Esophagus (tissue), 2 donors: Measurements from ENCODE around the gene TSR3. TPM values are rescaled to one million over a fixed set of nuclear protein-coding genes. Genes with fewer than 3 reads are reported as not detected.

Source experiments
- H3K27ac ChIP-seq, 2 donors: one replicate each; pipeline ENCODE4 v1.5.1; 2013; ENCODE audit warnings: low read depth in 2 of 2, mild to moderate bottlenecking in 2 of 2, inconsistent platforms in 1 of 2, low read length in 1 of 2, moderate library complexity in 1 of 2
- H3K27me3 ChIP-seq, 2 donors: one replicate each; pipeline ENCODE4 v1.6.1; 2013; ENCODE audit warnings: low read length in 2 of 2, control low read depth in 1 of 2, mild to moderate bottlenecking in 1 of 2; ENCODE audit not compliant: insufficient read depth in 2 of 2, control insufficient read depth in 1 of 2
- H3K36me3 ChIP-seq, 2 donors: one replicate each; pipeline ENCODE4 v1.6.1; 2013; ENCODE audit warnings: low read length in 1 of 2; ENCODE audit not compliant: control insufficient read depth in 2 of 2, insufficient read depth in 2 of 2
- H3K4me1 ChIP-seq, 2 donors: one replicate each; pipeline ENCODE4 v1.6.1; 2013; ENCODE audit warnings: low read length in 1 of 2; ENCODE audit not compliant: control insufficient read depth in 2 of 2, insufficient read depth in 2 of 2
- H3K4me3 ChIP-seq, 2 donors: one replicate each; pipeline ENCODE4 v1.5.1; 2013; ENCODE audit warnings: low read length in 2 of 2, mild to moderate bottlenecking in 2 of 2, low read depth in 1 of 2, moderate library complexity in 1 of 2
- H3K9me3 ChIP-seq, 2 donors: one replicate each; pipeline ENCODE4 v1.6.1; 2013; ENCODE audit warnings: mild to moderate bottlenecking in 2 of 2, low read depth in 1 of 2, low read length in 1 of 2, moderate library complexity in 1 of 2; ENCODE audit not compliant: control insufficient read depth in 2 of 2, insufficient read depth in 1 of 2
- WGBS, 2 donors: extraction: QIAGEN DNeasy Blood & Tissue Kit; methylation state at CpG; one replicate each; pipeline ENCODE4 v1.1.7; 2013; 5-methylcytosine and 5-hydroxymethylcytosine counted together
- polyA plus RNA-seq, 2 donors: library from polyadenylated mRNA; stranded (reverse); fragments of 200-250 nt; gene quantifications; one replicate each; pipeline ENCODE4 v1.2.3, GENCODE V29; 2013
- donor health status: healthy with polysubstance abuse.
- donor health status: Bipolar disorder and iron deficiency.

TSR3 gene
- polyA plus RNA-seq, 2 donors = 31.4 to 53.0 TPM

- 75 to 78% methylated on average over 31 to 33 of the region's 33 CpGs for WGBS, 2 donors
- no peak overlapping the region for H3K27ac ChIP-seq
- H3K4me3 ChIP-seq = no peak overlapping the region
- no peaks in the 10 kb centered on the region for H3K9me3 ChIP-seq
- no peaks in the 10 kb centered on the region for H3K27me3 ChIP-seq
- H3K36me3 ChIP-seq = peaks cover 0 to 7% of the 10 kb centered on the region in 2 donors
- H3K4me1 ChIP-seq = peaks cover 0 to 14% of the 10 kb centered on the region in 2 donors
Measured at GRCh38 chr16:1356061-1356900, 4.6 kb upstream of the TSR3 start.

- no peak overlapping the region for H3K27ac ChIP-seq
- H3K4me1 ChIP-seq = peaks cover 0 to 19% of the 10 kb centered on the region in 2 donors
- no peaks in the 10 kb centered on the region for H3K9me3 ChIP-seq
- no peaks in the 10 kb centered on the region for H3K27me3 ChIP-seq
- H3K36me3 ChIP-seq = peaks cover 0 to 3% of the 10 kb centered on the region in 2 donors
- WGBS, 2 donors = 81% methylated on average over 15 of the region's 15 CpGs
- H3K4me3 ChIP-seq = no peak overlapping the region
Measured at GRCh38 chr16:1355591-1355990, 3.9 kb upstream of the TSR3 start.

- peaks cover 0 to 3% of the 10 kb centered on the region in 2 donors for H3K36me3 ChIP-seq
- H3K4me3 ChIP-seq = no peak overlapping the region
- peaks cover 0 to 21% of the 10 kb centered on the region in 2 donors for H3K4me1 ChIP-seq
- WGBS, 2 donors = 75 to 80% methylated on average over 49 of the region's 49 CpGs
- H3K27ac ChIP-seq = no peak overlapping the region
- H3K9me3 ChIP-seq = no peaks in the 10 kb centered on the region
- no peaks in the 10 kb centered on the region for H3K27me3 ChIP-seq
Measured at GRCh38 chr16:1354815-1355540, 3.3 kb upstream of the TSR3 start.

GRCh38 chr16:1351215-1351581 is 480 bp downstream of the TSR3 start:
- H3K27ac ChIP-seq = peak overlapping the region; percentile 22 to 51
- H3K27me3 ChIP-seq = no peaks in the 10 kb centered on the region
- peaks cover 0 to 17% of the 10 kb centered on the region in 2 donors for H3K36me3 ChIP-seq
- H3K4me3 ChIP-seq = peak overlapping the region; percentile 78 to 83
- H3K4me1 ChIP-seq = peaks cover 0 to 26% of the 10 kb centered on the region in 2 donors
- no peaks in the 10 kb centered on the region for H3K9me3 ChIP-seq
- 1% methylated on average over 24 to 35 of the region's 35 CpGs for WGBS, 2 donors

GRCh38 chr16:1350691-1351090 is 987 bp downstream of the TSR3 start:
- Histone ChIP-seq H3K36me3 (peaks cover 0 to 17% of the 10 kb centered on the region in 2 donors), H3K9me3 (no peaks in the 10 kb centered on the region), H3K4me1 (peaks cover 0 to 22% of the 10 kb centered on the region in 2 donors), H3K27me3 (no peaks in the 10 kb centered on the region), H3K27ac (no peak overlapping the region), H3K4me3 (peak overlapping the region; percentile 78 to 83)
- 71 to 80% methylated on average over 19 of the region's 19 CpGs for WGBS, 2 donors

GRCh38 chr16:1349951-1350350 is 1.7 kb downstream of the TSR3 start:
- Histone ChIP-seq H3K27ac (no peak overlapping the region), H3K27me3 (no peaks in the 10 kb centered on the region), H3K9me3 (no peaks in the 10 kb centered on the region), H3K4me1 (peaks cover 0 to 22% of the 10 kb centered on the region in 2 donors), H3K36me3 (peaks cover 0 to 17% of the 10 kb centered on the region in 2 donors), H3K4me3 (no peak overlapping the region)
- WGBS, 2 donors = 91 to 93% methylated on average over 13 to 17 of the region's 17 CpGs

- WGBS, 2 donors = 85 to 89% methylated on average over 16 of the region's 16 CpGs
- Histone ChIP-seq H3K27ac (no peak overlapping the region), H3K4me3 (no peak overlapping the region), H3K27me3 (no peaks in the 10 kb centered on the region), H3K4me1 (peaks cover 0 to 22% of the 10 kb centered on the region in 2 donors), H3K9me3 (no peaks in the 10 kb centered on the region), H3K36me3 (peaks cover 0 to 17% of the 10 kb centered on the region in 2 donors)
Measured at GRCh38 chr16:1349351-1349750, 2.3 kb downstream of the TSR3 start.

GRCh38 chr16:1348926-1349325 is 2.8 kb downstream of the TSR3 start:
- no peak overlapping the region for H3K27ac ChIP-seq
- 80 to 82% methylated on average over 14 of the region's 14 CpGs for WGBS, 2 donors
- no peaks in the 10 kb centered on the region for H3K27me3 ChIP-seq
- peaks cover 0 to 22% of the 10 kb centered on the region in 2 donors for H3K4me1 ChIP-seq
- H3K4me3 ChIP-seq = no peak overlapping the region
- peaks cover 0 to 17% of the 10 kb centered on the region in 2 donors for H3K36me3 ChIP-seq
- H3K9me3 ChIP-seq = no peaks in the 10 kb centered on the region

- peaks cover under 1 to 22% of the 10 kb centered on the region in 2 donors for H3K4me1 ChIP-seq
- 91 to 93% methylated on average over 15 of the region's 15 CpGs for WGBS, 2 donors
- H3K9me3 ChIP-seq = no peaks in the 10 kb centered on the region
- H3K4me3 ChIP-seq = no peak overlapping the region
- peaks cover 0 to 17% of the 10 kb centered on the region in 2 donors for H3K36me3 ChIP-seq
- H3K27me3 ChIP-seq = no peaks in the 10 kb centered on the region
- H3K27ac ChIP-seq = no peak overlapping the region
Measured at GRCh38 chr16:1348441-1348840, 3.2 kb downstream of the TSR3 start.
